Muscle of leg (tissue), 11 donors: ENCODE measurements around the gene MAB21L4. TPM values are rescaled to one million over a fixed set of nuclear protein-coding genes. Genes with fewer than 3 reads are reported as not detected.

Experiments
- DNase-seq: peaks from one replicate; pipeline ENCODE4 v3.0.0; 2013
- H3K27ac ChIP-seq: one replicate; pipeline ENCODE4 v1.5.1; 2013; ENCODE audit warnings: mild to moderate bottlenecking, low read length, control low read depth
- H3K27me3 ChIP-seq: one replicate; pipeline ENCODE4 v1.6.1; 2013; ENCODE audit warnings: low read length; ENCODE audit not compliant: control insufficient read depth, insufficient read depth
- H3K36me3 ChIP-seq: one replicate; pipeline ENCODE4 v1.6.1; 2013; ENCODE audit warnings: low read length; ENCODE audit not compliant: control insufficient read depth, insufficient read depth
- H3K4me1 ChIP-seq: one replicate; pipeline ENCODE4 v1.6.1; 2013; ENCODE audit warnings: low read length; ENCODE audit not compliant: control insufficient read depth, insufficient read depth
- H3K4me3 ChIP-seq: one replicate; pipeline ENCODE4 v1.5.1; 2013; ENCODE audit warnings: low read length, control low read depth
- H3K9me3 ChIP-seq: replicated peaks from 2 replicates; pipeline ENCODE4 v1.6.1; 2013; ENCODE audit warnings: low read depth, low read length; ENCODE audit not compliant: control insufficient read depth
- WGBS: methylation state at CpG from one replicate; pipeline ENCODE4 v1.1.5; 2013; ENCODE audit warnings: missing lambda C conversion rate; ENCODE audit not compliant: insufficient coverage; 5-methylcytosine and 5-hydroxymethylcytosine counted together
- polyA plus RNA-seq, 8 donors: library from polyadenylated mRNA; unstranded; fragments of 120-200 nt; gene quantifications; one replicate each; pipeline versions ENCODE4 v1.2.1 to v1.2.3, GENCODE V29; 2013; ENCODE audit warnings: inconsistent platforms in 1 of 8, low replicate concordance in 1 of 8; ENCODE audit not compliant: insufficient read length in 8 of 8, insufficient read depth in 1 of 8
- total RNA-seq: library from RNA; stranded (reverse); fragments of 120-200 nt; gene quantifications from one replicate; pipeline ENCODE4 v1.2.4, GENCODE V29; 2013

The MAB21L4 gene
- total and polyA plus RNA-seq, 9 donors: 0.06 to 2.4 (median 0.36) TPM; not detected in 4

GRCh38 chr2:240909216-240909974 is 13.4 kb upstream of the MAB21L4 start:
- no peaks in the 10 kb centered on the region for H3K36me3 ChIP-seq
- 59% methylated on average over 3 of the region's 17 CpGs for WGBS
- no peak for DNase-seq
- no peak overlapping the region for H3K27ac ChIP-seq
- H3K4me1 ChIP-seq: peaks cover 16% of the 10 kb centered on the region
- peaks cover 40% of the 10 kb centered on the region for H3K27me3 ChIP-seq
- H3K4me3 ChIP-seq: no peak overlapping the region
- H3K9me3 ChIP-seq: no peaks in the 10 kb centered on the region

GRCh38 chr2:240906911-240907590 is 11.1 kb upstream of the MAB21L4 start:
- no peak overlapping the region for H3K4me3 ChIP-seq
- 51% methylated on average over 14 of the region's 22 CpGs for WGBS
- no peak for DNase-seq
- H3K36me3 ChIP-seq: no peaks in the 10 kb centered on the region
- peaks cover 9% of the 10 kb centered on the region for H3K4me1 ChIP-seq
- H3K27me3 ChIP-seq: peaks cover 26% of the 10 kb centered on the region
- H3K27ac ChIP-seq: no peak overlapping the region
- H3K9me3 ChIP-seq: no peaks in the 10 kb centered on the region

- Histone ChIP-seq H3K27me3 (peaks cover 21% of the 10 kb centered on the region), H3K9me3 (no peaks in the 10 kb centered on the region), H3K4me1 (peaks cover 9% of the 10 kb centered on the region), H3K36me3 (no peaks in the 10 kb centered on the region), H3K27ac (no peak within 1 kb of the TSS), H3K4me3 (no peak within 1 kb of the TSS)
- 49% methylated on average over 23 of the region's 23 CpGs for WGBS
- DNase-seq: no peak
Measured at GRCh38 chr2:240906141-240906910, 10.4 kb upstream of the MAB21L4 start, which contains the start of gene CROCC2. Gene CROCC2 (plus strand): TSS chr2:240906336. CDS start chr2:240906514, 178 bp downstream.

- WGBS: 66% methylated on average over 12 of the region's 13 CpGs
- no peak for DNase-seq
- H3K9me3 ChIP-seq: no peaks in the 10 kb centered on the region
- peaks cover 21% of the 10 kb centered on the region for H3K27me3 ChIP-seq
- no peak overlapping the region for H3K4me3 ChIP-seq
- H3K4me1 ChIP-seq: peaks cover 9% of the 10 kb centered on the region
- H3K36me3 ChIP-seq: no peaks in the 10 kb centered on the region
- no peak overlapping the region for H3K27ac ChIP-seq
Measured at GRCh38 chr2:240905176-240905781, 9.3 kb upstream of the MAB21L4 start.

GRCh38 chr2:240904216-240905175 is 8.5 kb upstream of the MAB21L4 start:
- DNase-seq: no peak
- Histone ChIP-seq H3K9me3 (no peaks in the 10 kb centered on the region), H3K27me3 (peaks cover 21% of the 10 kb centered on the region), H3K4me1 (peaks cover 6% of the 10 kb centered on the region), H3K4me3 (no peak overlapping the region), H3K27ac (no peak overlapping the region), H3K36me3 (no peaks in the 10 kb centered on the region)
- WGBS: 70% methylated on average over 16 of the region's 19 CpGs

- Histone ChIP-seq H3K4me1 (peaks cover 17% of the 10 kb centered on the region), H3K4me3 (no peak overlapping the region), H3K9me3 (no peaks in the 10 kb centered on the region), H3K27me3 (peaks cover 21% of the 10 kb centered on the region), H3K27ac (no peak overlapping the region), H3K36me3 (no peaks in the 10 kb centered on the region)
- no peak for DNase-seq
- 78% methylated on average over 29 of the region's 34 CpGs for WGBS
Measured at GRCh38 chr2:240903191-240904060, 7.5 kb upstream of the MAB21L4 start.

- no peak overlapping the region for H3K27ac ChIP-seq
- H3K4me1 ChIP-seq: peaks cover 24% of the 10 kb centered on the region
- 67% methylated on average over 7 of the region's 7 CpGs for WGBS
- DNase-seq: no peak
- peaks cover 21% of the 10 kb centered on the region for H3K27me3 ChIP-seq
- no peak overlapping the region for H3K4me3 ChIP-seq
- no peaks in the 10 kb centered on the region for H3K36me3 ChIP-seq
- no peaks in the 10 kb centered on the region for H3K9me3 ChIP-seq
Measured at GRCh38 chr2:240902615-240903041, 6.7 kb upstream of the MAB21L4 start.

GRCh38 chr2:240901986-240902614 is 6.1 kb upstream of the MAB21L4 start:
- peaks cover 24% of the 10 kb centered on the region for H3K4me1 ChIP-seq
- H3K27me3 ChIP-seq: peaks cover 18% of the 10 kb centered on the region

More at GRCh38 chr2:240901986-240902614, 6.1 kb upstream of the MAB21L4 start:
- no peak overlapping the region for H3K27ac ChIP-seq
- no peak for DNase-seq
- H3K36me3 ChIP-seq: no peaks in the 10 kb centered on the region
- no peaks in the 10 kb centered on the region for H3K9me3 ChIP-seq
- WGBS: 93% methylated on average over 7 of the region's 14 CpGs
- H3K4me3 ChIP-seq: no peak overlapping the region
